Lower leg skin (tissue), 3 donors: ENCODE measurements around the gene CNTNAP5.

ENCODE experiments used
- POLR2A ChIP-seq, 2 donors: fragments of 450-650 bp; IDR thresholded peaks; one replicate each; pipeline ENCODE4 v1.6.1; 2016 to 2017; ENCODE audit warnings: antibody characterized with exemption in 2 of 2, mild to moderate bottlenecking in 1 of 2, moderate library complexity in 1 of 2
- TF ChIP-seq, protein P1 (sequence below), 3 donors: fragments of 450-650 bp; IDR thresholded peaks; one replicate each; pipeline ENCODE4 v1.5.1; 2016; ENCODE audit warnings: antibody characterized with exemption in 3 of 3, mild to moderate bottlenecking in 3 of 3, moderate library complexity in 2 of 3

DNA sequence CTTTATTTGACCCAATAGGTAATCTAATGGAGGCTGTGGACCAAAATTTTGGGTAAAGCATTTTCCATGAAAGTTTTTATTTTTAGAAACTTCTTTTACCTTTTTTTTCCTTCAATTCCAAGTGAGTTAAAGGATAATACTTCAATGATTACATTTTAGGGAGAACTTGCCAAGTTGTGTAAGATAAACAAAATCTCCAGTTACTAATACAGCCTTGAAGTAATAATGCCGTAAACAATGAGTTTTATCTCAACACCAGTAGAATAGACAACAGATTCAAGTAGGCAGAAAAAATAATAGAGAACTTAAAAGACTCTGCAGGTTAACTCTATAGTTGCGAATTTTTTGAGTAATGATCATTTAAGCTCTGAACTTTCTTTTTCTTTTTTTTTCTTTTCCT, 807.4 kb downstream of the CNTNAP5 start:
- TF ChIP-seq, protein P1, sequence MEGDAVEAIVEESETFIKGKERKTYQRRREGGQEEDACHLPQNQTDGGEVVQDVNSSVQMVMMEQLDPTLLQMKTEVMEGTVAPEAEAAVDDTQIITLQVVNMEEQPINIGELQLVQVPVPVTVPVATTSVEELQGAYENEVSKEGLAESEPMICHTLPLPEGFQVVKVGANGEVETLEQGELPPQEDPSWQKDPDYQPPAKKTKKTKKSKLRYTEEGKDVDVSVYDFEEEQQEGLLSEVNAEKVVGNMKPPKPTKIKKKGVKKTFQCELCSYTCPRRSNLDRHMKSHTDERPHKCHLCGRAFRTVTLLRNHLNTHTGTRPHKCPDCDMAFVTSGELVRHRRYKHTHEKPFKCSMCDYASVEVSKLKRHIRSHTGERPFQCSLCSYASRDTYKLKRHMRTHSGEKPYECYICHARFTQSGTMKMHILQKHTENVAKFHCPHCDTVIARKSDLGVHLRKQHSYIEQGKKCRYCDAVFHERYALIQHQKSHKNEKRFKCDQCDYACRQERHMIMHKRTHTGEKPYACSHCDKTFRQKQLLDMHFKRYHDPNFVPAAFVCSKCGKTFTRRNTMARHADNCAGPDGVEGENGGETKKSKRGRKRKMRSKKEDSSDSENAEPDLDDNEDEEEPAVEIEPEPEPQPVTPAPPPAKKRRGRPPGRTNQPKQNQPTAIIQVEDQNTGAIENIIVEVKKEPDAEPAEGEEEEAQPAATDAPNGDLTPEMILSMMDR (IDR thresholded peaks at IDR 0.05) = no peak
- no peak for TF ChIP-seq POLR2A (IDR thresholded peaks at IDR 0.05)
